Activated CD8-positive, alpha-beta memory T cell treated with anti-CD3 and anti-CD28 coated beads, Interleukin-2, amount 50 U/mL, for 24 hours (primary cell): ENCODE data around the gene FSIP1.

Source experiments
- DNase-seq: peaks from one replicate; pipeline ENCODE4 v3.0.0-alpha.2; 2020; ENCODE audit errors: extremely low read depth

The FSIP1 gene

DNA sequence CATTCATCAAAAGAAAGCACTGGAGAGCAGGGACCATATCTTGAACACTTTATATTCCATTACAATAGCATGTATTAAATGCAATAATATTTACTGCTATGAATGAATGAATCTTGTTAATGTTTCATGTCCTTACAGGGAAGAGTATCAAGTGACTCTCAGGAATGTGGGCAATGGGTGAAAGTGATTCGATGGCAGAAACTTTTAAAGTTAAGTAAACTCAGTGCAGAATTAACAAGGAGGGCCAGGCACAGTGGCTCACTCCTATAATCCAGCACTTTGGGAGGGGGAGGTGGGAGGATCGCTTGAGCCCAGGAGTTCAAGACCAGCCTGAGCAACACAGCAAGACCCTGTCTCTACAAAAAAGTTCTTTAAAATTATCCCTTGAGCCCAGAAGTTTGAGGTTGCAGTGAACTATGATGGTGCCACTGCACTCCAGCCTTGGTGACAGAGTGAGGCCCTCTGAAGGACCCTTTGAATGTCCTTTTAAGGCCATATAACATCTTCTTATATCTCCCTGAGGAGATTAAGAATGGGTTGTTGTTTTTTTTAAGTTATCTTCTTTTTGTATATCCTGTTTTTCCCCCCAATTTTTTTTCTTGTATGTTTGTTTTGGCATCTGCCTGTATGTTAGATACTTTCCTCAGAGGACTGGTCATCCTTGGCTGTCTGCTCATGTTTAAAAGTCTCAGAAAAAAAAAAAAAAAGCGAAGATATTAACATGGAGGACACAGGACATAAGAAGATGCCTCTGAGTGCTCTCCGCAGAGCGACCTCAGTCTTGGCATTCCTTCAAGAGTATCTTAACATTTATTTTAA lies 9.6 kb upstream of the FSIP1 start:
- no peak for DNase-seq

DNA sequence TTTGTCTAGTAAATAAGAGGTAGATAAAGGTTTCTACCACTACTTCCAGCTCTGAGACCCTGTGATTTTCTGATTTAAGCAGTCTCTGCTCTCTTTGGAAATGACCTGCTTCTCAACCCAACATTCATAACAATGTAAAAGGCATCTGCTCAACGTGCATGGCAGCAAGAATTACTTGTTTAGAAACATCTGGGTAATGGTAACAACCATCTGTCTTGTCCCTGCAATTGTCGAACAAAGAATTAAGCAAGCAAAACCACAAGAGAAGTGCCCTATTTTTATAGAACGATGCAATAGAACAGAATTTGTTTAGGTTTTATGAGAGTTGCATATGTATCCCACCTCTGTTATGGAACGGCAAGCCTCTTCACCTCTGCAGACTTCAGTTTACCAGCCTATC lies 7.1 kb upstream of the FSIP1 start:
- no peak for DNase-seq

DNA sequence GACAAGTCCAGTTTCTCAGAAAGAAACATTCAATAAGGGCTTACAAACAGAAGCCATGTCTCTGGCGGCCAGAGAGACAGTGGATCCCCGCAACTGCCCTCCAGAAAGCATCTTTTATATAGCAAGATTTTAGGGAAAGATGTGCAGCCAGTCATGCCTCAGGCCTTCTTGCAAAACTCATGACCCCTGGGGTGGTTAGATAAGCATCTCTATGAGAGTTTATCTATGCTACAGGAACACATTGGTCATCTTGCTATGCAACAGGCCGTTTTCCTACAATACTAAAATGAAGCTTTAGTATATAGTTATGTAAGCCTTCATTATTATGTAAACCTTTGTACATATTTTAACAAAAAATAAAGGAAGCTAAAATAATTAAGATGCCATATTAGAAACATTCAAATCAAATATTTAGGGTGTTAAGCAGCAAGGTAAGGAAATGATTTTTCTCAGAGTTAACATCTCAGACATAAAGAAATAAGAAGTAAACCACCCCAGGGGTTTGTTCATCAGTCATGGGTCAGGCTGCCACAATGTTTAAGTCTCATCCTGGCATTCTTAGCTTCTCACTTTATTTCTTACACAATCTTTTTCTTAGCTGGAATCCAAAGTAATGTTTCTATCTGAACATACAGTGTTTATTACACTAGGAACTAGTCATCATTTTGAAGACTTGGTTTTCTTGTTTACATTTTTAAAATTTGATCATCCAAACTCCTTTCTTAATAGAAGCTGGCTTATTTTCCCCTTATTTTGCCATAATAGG lies 6.3 kb upstream of the FSIP1 start:
- no peak for DNase-seq

DNA sequence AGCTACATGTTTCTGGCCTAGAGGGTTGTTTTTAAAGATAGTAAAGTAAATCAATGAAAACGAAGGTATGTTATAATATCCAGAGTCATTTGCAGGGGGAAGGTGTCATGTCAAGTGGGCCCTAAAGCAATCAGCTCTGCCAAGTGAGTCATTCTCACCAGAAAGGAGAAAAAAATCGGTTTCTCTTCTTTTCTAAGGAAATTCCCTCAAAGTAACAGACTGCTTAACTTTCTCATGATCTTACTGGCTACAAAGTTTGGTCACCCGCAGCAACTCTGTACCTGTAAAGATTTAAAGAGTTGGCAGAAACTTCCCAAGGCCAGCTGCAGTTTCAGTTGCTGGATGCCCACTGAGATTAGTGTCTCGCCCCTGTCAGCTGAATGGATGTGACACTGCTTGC lies 5.5 kb upstream of the FSIP1 start:
- no peak for DNase-seq

DNA sequence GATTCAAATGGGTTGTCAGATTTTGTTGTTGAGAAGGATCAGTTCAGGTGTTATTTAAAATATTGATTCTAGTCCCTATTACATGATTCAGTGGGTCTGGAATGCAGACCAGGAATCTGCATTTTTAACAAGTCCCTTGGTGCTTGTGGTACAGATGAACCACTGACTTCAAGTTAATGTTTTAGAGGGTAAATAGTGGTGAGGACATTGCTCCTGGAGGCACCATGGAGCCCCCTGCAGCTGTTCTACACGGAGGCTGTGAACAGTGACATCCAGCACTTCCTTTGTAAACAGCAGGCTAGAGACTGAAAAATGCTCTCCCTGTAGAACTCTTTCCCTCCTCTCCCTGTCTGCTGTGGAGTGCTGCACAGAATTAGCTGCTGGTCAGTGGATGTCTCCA lies 4.8 kb upstream of the FSIP1 start:
- DNase-seq: no peak

DNA sequence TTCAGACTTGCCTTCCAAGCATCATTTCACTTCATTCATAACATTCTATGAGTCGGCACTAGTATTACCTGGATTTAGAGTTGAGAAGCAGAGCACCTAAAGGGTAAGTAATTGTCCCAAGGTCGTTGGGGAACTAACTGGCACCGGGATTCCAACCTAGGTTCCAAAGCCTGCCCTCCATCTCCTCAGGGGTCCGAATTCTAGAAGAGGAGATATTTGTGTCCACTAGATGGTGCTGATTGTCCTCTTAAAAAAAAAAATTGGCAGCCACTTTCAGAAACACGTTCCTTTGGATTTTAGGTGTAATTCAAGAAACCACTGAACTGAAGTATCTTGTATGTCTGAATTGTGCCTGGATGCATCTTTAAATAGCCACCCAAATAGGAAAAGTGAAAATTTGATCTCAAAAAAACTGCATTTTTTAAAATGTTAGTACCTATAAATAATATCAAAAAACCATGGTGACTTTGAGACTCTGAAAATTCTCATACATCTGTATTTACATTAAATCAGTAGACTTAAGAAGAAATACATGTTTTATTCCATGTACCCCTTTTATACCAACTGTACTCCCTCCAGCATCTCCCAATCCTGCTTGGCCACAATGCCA lies 3.9 kb upstream of the FSIP1 start:
- no peak for DNase-seq

DNA sequence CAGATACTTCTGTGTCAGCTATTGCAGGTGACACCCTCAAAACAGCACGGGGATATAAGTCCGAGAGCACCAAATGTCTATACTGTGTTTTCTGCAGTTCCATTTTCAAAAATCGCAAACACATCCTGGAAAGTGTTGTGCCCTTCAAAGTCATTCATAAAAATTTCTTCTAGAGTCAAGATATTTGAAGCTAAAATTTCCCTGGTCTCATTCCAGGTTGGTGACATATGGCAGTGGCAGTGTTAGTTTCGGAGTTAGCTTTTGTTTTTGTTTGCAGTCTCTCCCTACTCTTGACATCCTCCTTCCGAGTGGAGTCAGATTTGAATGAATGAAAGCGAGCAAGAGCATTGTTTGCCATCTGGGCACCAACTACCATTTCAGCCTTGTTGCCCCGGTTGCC lies 3.2 kb upstream of the FSIP1 start:
- no peak for DNase-seq

DNA sequence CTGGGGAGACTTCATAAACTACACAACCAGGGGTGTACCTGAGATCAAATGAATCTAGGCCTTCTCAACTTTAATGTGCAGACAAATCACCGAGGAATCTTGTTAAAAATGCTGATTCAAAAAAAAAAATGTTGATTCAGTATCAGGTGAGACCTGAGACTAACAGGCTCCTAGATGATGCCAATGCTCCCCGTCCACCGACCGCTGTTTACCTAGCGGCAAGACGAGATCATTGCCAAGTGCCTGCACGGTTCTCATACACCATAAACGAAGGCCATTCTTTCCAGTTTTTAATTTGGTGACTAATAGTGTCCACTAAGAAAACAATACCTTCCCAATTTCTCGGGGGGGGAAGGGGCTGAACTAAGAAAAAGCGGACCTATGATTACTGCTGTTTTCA lies 2.5 kb upstream of the FSIP1 start:
- no peak for DNase-seq

DNA sequence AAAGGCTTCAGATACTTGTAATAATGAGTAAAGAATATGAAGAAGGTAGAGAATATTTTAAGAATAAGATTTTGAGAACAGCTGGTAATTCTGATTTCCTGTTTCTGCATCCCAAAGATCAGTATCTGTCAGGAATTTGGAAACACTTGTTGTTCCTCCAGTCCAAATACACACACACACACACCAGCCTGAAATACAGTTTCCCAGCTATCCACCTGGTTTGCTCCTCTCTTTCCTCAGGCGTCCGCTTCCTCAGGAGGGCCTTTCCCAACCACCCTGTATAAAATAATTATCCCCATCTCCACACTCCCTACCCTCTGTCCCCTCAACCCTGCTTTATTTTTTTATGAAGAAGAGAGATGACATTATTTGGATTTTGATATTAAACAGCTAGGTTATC lies 2.0 kb upstream of the FSIP1 start:
- no peak for DNase-seq

DNA sequence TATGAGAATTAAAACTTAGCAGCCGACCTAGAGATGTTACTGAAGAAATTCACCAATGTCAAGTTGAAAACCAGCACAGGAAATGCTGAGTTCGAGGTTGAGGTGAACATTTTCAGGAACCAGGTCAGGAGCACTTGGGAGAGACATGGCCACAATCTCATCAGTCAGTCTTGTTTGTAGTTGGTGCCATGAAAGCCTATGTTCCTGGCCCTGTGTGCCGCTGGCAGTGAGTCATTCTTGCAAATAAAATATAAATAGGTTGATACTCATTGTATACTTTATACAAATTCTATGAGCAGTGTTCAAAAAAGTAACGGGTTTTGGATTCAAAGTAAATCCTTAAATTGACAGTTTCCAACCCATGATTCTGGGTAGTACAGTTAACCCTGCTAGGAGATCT lies 1.5 kb upstream of the FSIP1 start:
- no peak for DNase-seq

DNA sequence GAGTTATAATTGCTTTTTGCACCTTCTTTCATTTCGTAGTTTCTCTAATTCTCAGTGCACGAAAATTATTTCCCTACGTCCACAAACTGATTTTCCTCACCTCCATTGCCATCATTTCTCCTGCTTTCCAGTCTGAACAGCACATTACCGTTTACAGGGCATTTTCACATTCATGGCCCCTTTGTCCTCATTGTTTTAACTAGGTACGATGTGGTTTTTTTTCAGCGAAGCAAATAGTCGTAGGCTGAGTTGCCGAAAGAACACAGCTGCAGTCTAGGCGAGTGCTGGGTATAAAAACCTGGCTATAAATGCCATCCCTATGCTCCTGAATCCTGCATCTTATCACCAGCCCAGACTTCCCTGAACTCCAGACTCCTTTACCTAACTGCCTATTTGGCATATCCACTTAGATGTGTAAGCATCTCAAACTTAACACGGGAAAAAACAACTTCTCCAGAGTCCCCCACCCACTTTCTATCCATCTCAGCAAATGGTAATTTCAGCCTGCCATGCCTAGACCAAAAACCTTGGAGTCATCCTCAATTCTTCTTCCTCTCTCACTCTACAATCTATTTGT lies 691 bp upstream of the FSIP1 start:
- DNase-seq: no peak

DNA sequence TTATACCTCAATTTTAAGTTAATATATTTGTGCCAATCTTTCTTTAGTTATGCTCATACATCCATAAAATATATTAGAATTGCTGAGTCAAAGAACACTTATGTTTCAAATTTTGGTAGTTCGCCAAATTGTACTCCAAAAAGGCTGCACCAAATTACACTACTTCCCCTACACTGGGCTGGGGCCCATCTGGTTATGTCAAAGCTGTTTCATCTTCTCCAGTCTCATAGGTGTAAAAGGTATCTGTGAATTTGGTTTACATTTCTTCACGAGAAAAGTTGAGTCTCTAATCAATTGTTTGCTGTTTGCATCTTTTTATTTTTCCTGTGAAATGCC lies 706 bp downstream of the FSIP1 start:
- DNase-seq: no peak

DNA sequence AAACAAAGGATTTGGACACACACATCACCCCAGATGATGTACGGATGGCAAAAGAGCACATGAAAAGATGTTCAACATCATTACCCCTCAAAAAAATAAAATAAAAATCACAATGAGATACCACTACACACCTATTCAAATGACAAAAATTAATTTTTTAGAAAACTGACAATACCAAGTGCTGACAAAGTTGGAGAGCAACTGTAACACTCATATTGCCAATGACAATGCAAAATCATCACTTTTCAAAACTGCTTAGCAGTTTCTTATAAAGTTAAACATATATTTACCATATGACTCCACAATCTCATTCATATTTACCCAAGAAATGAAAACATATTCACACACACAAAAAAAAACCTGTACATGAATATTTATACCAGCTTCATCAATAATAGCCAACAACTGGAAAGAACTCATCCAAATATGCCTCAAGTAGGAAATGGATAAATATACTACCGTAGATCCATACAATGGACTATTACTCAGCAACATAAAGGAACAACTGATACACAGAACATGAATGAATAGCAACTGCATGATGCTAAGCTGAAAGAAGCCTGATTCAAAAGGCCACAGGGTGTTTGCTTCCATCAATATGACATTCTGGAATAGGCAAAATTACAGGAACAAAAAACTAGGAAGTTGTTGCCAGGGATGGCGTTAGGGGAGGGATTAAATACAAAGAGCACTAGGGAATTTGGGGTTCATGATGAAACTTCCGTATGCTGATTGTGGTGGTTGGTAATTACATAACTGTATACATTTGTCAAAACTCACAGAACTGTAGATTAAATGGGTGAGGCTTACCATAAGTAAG lies 1.3 kb downstream of the FSIP1 start:
- DNase-seq: no peak

DNA sequence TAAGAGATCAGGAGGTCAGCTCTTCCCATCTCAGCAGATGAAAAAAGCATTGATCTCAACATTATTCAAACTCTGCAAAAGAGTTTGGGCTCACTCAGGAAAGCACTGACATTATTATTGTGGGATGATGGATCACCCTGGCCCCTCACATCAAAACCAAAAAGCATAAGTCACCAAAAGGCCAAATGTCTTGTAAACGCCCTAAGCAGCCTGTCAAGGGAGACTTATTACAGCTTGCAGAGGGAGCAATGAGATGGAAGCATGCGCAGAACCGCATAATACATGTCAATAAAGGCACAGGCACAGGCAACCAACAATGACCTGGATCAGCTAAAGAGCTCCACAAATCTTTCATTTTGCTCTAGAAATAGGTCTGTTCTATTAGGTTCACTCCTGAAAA lies 4.6 kb downstream of the FSIP1 start:
- DNase-seq: no peak

DNA sequence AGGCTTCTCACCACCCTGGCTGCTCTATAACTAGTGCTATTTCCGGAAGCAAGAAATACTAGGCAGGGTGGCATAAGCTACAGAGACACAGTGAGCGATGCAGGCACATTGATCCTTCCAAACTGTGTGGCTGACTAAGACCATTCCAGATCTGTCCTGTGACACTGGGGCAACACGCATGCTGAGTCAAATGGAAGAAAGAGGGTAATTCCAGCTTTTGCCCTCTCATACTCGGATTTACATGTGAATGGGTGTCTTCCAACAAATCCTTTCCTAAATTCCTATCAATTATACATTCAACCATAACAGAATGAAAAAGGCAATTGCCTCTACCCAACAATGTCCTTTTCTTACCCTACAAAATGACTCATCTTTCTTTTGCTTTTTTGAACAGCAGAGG lies 5.1 kb downstream of the FSIP1 start:
- DNase-seq: no peak

DNA sequence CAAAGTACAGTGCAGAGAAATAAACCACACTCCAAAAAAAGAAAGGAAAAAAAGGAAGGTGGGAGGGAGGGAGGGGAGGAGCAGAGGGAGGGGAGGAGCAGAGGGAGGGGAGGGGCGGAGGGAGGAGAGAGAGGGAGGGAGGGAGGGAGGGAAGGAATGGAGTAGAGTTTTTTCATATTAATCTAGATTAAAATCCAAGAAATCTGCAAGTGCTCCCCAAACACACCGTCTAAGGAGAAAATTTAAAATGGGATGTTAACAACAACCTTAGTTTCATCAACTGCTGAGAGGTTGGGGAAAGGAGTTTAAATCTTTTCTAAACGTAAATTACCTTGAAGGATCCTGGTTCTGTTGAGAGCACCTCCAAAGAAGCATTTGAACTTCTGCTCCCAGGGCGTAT lies 6.6 kb downstream of the FSIP1 start:
- no peak for DNase-seq

DNA sequence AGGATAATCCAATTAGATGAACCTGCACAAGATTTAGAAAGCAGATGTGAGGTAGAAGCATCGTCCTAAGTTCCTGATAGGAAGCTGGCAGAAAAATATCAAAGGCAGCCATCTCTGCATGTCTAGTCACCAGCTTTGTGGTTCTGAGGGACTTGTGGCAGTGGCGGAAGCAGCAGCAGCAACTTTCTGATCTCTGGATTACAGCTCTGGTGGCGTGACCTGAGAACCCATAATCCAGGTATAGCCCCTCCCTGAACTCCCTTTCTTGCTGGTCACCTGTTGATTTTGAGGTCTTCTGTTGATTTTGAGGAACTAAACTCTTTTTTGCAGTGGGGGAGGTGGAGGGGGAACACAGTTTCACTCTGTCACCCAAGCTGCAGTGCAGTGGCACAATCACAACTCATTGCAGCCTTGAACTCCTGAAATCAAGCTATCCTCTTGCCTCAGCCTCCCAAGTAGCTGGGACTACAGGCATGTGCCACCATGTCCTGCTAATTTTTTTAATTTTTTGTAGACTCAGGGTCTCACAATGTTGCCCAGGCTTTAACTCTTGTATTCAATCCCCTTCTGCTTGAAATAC lies 7.9 kb downstream of the FSIP1 start:
- DNase-seq: no peak

DNA sequence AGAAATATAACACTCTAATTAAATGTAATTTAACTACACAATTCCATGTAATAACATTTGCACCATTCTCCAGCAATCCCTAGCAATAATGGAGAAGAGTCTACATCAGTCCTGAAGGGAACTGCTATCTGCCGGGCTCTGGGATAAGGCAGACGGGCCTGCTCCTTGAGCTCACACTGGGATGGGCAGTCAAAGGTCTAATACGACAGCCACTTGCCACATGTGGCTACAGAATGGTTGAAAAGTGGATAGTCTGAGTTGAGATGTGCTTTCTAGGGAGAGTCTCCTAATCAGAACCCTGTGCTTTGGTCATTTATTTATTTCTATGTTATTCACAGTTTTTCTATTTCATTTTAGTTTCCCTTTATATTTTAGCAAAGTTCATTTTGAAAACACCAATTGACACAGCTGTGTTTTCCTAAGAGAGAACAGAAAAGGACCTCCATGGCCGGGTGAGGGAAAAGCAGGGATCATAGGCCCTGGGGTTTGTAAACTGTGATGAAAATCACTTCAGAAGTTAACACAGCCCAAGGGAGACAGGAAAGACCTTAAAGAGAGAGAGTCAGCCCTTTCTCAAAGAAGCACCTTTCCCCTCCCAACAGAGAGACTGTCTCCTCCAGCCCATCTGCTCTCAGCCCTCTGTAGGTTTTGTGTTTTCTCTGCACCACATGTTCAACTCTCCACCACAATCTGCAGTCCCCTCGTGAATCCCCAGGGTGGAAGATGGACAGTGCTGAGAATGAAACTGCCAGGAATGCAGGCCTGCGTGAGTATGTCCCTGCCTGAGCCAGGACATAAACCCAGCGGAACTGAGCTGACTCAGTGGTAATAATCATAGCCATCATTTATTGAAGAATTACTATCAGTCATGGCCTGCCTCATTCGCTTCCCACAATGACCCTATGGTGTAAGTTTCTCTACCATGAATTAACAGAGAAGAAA lies 11.6 kb downstream of the FSIP1 start:
- no peak for DNase-seq

DNA sequence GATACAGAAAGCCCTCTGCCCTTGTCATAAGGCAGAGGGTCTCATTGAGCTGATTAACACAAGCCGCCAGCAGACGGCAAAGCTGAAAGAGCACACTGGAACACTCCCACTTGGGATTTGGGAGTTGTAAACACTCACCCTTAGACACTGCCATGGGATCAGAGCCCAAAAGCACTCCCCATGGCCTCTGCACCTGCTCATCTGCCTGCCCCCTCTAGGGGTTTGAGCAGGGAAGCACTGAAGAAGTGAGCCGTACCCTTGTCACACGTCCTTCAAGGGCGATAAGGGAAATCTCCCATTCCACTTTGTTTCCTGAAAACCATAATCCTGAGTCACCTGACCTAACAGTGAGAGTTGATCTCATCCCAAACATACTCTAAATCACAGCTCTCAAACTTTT lies 14.7 kb downstream of the FSIP1 start:
- no peak for DNase-seq

DNA sequence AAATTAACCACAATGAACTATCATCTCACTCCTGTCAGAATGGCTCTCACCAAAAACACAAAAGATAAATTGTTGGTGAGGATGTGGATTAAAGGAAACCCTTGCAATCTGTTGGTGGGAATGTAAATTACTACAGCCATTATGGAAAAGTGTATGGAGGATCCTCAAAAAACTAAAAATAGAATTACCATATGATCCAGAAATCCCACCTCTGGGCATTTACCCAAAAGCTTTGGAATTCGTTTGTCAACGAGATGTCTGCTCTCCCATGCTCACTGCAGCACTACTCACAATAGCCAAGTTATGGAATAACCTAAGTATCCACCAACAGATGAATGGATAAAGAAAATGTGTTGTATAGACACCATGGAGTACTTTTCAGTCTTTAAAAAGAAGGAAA lies 21.6 kb downstream of the FSIP1 start:
- DNase-seq: no peak
